Cardiac septum (tissue), 1 donor: Measurements from ENCODE around the gene ROR1. TPM values are rescaled to one million over a fixed set of nuclear protein-coding genes. Genes with fewer than 3 reads are reported as not detected.

Experiments
- DNase-seq: peaks from one replicate; pipeline ENCODE4 v3.0.0-alpha.2; 2020; ENCODE audit warnings: low spot score
- intact Hi-C: fragments of 100-400 bp; cut with DNase I; formaldehyde crosslinking; loops from one replicate; pipeline ENCODE4 v1.14.0; 2022
- total RNA-seq: library from RNA; stranded (reverse); fragmentation: NEBNext Ultra II Directional; extraction: Animal tissue kit (Norgen Biotek cat#: 25700); gene quantifications from one replicate; pipeline ENCODE4 v1.2.1, GENCODE V29; 2021
- donor health status: DM: no; HTN: no; CAD: no.

Gene ROR1
- total RNA-seq, 1 donor from 2014 or later: 34.8 TPM

DNA sequence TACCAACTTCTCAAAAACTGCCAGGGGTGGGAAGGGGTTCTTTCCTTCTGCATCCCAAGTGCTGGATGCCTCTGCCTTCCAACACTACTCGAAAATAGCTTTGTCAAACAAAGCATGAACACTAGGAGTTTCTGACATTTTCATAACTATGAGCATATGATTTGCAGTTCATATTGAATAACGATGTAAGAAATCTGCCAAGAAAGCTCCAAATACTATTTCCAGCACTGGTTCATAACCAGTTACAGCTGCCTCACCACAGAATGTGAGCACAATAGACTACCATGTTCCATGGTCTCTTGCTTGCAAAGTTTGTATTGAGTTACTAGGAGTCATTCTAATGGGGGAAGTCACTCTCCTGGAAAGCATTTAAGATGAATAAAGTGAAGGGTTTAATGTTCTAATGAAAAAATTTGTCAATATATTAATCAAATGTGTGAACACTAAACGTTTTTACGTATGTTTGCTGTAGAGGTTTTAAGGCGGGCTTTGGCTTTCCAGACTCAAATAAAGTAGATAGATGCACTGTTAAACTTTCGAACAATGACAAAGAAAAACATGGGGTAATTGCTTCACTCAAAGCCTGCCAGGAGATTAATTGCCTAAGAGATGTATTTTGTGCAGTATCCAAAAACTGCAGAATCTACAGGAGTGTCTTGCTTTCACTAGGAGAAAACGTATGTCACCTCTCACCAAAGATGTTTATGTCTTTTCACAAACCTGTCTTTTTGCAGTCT, 351.1 kb downstream of the ROR1 start:
- DNase-seq: no peak
- intact Hi-C loops: no loop called here

DNA sequence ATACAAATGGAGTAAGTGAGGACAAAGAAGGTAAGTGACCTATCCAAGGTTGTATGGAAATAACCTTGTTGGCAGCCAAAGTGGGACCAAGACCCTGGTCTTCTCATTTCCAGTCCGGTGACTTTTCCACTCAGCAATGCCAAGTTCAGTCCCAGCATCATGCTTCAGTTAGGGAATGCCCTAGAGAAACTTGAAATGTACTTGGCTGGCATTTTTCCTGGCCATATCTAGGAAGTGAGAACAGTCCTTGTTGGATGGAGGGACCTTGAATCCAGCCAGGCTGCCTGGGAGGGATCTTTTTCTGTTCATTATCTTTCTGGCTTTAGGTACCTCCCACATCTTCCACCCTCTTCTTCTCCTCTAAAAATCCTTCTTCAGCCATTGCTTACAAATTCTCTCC, 352.8 kb downstream of the ROR1 start:
- intact Hi-C loops: no loop called here
- DNase-seq: no peak

DNA sequence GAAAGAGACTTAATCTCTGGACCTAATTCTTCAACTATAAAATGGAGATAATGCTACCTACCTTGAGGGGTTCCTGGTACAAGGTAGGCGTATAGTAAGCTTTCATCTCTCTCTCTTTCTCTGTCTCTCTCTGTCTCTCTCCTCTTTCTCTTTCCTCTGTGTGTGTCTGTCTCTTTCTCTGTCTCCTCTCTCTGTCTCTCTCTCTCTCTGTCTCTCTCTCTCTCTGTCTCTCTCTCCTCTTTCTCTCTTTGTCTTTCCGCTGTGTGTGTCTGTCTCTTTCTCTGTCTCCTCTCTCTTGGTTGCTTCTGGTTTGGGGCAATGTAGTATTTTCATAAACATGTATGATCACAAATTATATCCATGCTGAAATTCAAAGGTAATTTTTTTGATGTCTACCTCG, 353.5 kb downstream of the ROR1 start:
- DNase-seq: no peak
- intact Hi-C loops: no loop called here

DNA sequence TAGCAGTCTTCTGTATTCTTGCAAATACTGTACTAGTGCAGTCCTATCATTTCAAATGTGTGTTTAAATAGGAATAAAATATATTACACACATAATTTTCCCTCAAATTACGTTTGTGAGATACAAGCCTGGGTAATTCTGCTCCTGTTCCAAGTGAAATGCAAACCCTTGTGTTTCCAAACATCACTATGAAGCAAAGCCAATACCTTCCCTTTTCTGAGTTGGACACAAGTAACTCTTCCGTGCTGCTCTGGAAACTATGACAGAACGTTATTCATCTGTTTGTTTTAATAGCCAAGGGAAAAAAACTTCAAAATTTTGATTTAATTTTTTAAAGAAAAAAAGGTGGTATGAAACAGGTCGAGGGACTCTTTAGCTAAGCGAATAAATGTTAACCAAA, 355.9 kb downstream of the ROR1 start:
- intact Hi-C loops: loop anchor here (5.0 kb wide), 1 partner anchor 87 kb away; no protein-coding TSS in a partner anchor
- no peak for DNase-seq

DNA sequence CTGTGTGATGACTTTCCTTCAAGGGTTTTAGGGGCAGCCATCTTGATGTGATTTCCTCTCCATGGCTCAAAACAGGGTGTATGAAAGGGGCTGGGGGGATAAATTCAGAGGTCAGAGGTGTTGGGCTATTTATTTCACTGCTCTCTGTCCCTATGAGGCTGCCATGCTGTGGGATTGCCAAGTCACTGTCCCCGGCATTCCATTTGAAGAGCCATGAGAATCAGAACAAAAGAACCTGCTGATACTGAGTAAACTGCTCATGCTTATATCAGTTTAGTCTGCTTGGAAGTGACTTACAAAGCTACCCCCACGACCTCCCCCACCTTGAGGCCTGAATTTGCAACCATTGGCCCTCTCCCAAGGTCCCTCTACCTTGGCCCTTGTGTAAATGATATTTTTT, 357.3 kb downstream of the ROR1 start:
- no peak for DNase-seq
- intact Hi-C loops: loop anchor here (5.0 kb wide), 1 partner anchor 89 kb away; no protein-coding TSS in a partner anchor

DNA sequence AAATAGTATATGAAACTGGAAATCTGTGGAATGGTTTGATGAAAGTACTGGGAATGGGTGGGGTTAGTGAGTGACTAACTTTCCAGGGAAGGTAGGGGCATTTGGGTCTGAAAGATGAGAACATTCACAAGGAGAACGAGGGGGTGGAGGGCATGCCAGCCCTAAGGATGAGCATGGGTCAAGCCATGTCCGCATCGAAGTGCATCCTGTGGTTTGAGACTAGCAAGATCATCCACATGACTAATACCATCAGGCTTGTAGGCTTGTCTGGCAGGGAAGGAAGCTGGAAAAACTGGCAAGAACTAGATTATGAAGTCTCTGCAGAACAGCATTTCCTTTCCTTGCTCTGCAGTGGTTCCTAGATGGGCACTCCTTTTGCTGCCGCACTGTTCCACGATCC, 359.2 kb downstream of the ROR1 start:
- intact Hi-C loops: loop anchor here (5.0 kb wide), 1 partner anchor 91 kb away; no protein-coding TSS in a partner anchor
- no peak for DNase-seq

DNA sequence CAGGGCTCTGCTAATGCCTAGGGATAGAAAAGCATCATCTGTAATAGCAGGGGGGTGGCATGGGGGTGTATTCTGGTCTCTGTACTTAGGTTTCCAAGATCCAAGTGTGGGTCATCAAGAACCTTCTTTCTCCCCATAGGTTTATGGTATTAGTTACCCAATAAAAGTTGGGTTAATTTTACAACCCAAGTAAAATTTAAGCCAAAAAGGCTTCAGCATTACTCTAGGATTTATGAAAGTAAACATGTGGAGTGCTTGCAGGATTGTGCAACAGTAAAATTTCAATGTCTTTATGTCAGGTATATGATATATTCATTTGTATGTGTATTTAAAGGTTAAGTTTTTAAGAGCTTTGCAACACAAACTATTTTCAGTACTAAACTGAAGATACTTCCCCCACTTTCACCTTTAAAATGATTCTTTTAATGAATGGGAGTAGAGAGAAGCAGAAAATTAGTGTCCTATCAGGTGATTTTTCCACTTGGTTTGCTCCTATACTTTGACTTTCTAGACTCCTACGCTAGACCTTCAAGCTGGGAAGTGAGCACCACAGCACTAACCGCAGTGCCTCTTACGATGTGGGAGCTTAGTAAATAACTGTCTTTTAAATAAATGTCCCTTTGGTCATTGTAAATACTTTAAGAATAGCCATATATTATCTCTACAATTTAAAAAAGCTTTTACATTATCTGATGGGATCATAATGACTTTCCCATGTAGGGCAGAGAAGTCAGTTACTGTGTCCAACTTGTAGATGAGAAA, 361.8 kb downstream of the ROR1 start:
- intact Hi-C loops: loop anchor here (2.0 to 5.0 kb wide), 5 partner anchors 198 to 518 kb away; no protein-coding TSS in a partner anchor

DNA sequence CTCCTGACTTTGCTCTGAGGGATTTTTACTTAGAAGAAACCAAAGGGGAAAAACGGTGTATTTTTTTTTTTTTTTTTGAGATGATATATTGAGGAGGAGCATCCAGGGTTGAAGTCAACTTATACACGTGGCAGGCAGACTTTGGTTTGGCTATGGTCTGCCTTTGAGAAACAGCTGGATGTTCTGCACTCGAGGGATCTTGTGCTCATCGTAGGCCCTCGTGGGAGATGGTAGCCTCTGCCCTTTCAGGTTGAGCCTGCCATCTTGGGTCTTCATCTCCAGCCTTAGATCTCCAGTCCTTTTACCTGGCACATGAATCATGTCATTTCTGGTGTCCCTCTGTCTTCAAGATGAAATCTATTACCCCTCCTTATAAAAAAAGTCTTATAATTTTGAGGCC, 362.5 kb downstream of the ROR1 start:
- intact Hi-C loops: loop anchor here (2.0 to 5.0 kb wide), 5 partner anchors 199 to 519 kb away; no protein-coding TSS in a partner anchor

More for the DNA sequence above, 361.8 kb downstream of the ROR1 start:
- DNase-seq: no peak

DNA sequence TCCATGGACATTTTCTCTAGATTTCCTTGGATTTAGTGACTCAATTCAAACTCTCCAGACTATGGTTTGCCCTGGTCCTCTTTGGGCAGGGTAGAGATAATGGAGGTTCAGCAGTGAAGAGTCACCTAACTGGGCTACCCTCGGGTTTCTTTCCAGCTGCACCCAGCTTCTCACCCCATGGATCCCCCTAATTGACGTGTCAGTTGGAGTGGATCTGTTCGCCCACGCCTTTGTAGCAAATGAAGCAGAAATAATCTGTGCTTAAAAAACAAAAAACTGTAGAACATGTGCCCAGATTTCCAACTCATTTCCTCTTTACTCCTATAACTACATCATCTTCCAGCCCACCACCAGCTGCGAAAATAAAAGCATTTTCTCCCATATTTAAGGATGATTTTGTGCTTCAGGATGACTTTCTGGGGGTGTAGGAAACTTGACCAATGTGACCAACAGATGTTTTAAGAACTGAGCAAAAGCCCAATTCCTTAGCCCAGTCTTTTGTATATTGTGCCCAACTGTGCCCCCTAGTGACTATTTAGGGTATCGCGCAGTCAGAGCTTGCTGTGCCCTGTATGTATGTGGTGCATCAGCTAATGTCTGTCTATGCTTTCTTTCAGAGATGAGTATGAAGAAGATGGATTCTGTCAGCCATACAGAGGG, 363.1 kb downstream of the ROR1 start:
- intact Hi-C loops: loop anchor here (2.0 to 5.0 kb wide), 5 partner anchors 200 to 520 kb away; no protein-coding TSS in a partner anchor
- DNase-seq: no peak

More for the DNA sequence above, 362.5 kb downstream of the ROR1 start:
- no peak for DNase-seq

DNA sequence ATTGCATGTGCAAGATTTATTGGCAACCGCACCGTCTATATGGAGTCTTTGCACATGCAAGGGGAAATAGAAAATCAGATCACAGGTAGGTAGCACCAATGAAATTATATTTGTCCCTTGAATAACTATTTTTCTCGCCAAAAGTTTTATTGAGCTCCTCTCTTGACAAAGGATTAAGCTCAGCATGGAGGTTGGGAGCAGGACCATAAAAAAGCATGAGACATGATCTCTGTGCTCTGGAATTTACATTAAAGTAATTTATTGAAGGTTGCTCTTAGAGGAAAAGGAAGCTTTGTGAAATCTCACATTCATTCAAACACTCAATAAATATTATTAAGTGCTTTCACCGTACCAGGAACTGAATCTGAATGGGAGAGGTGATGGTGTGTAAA, 363.6 kb downstream of the ROR1 start:
- no peak for DNase-seq
- intact Hi-C loops: loop anchor here (2.0 to 5.0 kb wide), 5 partner anchors 200 to 520 kb away; no protein-coding TSS in a partner anchor

DNA sequence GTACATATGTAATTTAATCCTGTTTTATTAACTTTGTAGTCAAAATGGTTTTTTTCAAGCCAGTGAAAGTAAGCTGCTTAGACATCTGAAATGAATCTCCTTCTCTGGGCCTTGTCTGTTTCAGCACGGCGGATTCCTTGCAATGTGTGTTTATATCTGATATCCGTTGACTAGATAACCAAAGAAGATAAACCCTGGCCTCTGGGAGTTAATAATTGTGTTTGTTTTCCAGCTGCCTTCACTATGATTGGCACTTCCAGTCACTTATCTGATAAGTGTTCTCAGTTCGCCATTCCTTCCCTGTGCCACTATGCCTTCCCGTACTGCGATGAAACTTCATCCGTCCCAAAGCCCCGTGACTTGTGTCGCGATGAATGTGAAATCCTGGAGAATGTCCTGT, 366.1 kb downstream of the ROR1 start:
- no peak for DNase-seq
- intact Hi-C loops: loop anchor here (5.0 kb wide), 3 partner anchors 203 to 523 kb away; no protein-coding TSS in a partner anchor

DNA sequence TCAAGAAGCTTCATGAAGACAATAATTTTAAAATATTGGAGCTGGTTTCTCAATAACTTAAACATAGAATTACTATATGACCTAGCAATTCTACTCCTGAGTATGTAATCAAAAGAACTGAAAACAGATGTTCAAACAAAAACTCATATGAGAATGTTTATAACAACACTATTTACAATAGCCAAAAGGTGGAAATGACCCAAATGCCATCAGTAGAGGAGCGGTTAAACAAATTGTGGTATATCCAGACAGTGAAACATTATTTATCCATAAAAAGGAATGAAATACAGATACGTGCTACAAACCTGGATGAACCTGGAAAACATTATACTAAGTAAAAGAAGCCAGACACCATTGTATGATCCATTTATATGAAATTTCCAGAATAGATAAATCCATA, 366.8 kb downstream of the ROR1 start:
- intact Hi-C loops: no loop called here
- no peak for DNase-seq

DNA sequence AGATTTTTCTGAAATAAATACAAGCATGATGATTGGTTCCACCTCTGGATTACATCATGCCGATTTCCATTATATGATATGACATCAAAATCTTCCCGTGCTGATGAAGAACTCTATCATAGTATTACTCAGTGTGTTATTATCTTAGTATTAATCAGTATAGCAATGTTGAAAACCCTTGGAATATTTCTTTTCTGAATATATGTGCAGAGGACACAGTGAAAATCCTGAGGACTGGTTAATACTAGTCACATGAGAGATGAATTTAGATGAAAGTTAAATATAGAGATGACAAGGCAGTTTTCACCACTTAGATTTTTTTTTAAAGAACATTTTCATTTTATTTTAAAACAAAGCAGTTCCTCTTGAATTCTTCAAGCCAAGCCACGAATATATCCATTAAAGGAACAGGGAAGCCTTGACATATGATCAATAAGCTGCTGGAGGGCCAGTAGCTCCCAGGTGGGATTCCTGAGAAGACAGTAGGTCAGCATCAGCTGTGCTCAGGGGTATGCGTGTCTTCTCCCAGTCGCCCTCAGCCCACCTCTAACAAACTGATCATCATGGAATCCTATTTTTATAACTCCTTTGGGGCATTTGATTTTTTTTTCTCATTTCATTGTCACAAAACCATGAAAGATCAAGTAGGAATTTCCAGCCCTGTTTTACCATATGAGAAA, 373.4 kb downstream of the ROR1 start:
- intact Hi-C loops: no loop called here
- DNase-seq: no peak

DNA sequence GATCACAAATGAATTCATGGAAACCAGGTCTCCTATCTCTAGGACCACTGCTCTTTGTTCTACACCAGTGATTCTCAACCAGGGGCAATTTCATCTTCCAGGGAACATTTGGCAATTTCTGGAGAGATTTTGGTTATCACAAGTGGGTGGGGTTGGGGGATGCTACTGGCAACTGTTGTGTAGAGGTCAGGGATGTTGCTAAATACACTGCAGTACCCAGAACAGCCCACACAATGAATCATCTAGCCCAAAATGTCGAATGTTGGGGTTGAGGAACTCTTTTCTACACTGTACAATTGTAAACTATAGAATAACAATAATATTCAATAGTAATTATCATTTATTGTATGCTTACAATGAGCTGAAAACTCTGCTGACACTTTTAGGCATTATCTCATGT, 373.9 kb downstream of the ROR1 start:
- intact Hi-C loops: no loop called here
- DNase-seq: no peak

DNA sequence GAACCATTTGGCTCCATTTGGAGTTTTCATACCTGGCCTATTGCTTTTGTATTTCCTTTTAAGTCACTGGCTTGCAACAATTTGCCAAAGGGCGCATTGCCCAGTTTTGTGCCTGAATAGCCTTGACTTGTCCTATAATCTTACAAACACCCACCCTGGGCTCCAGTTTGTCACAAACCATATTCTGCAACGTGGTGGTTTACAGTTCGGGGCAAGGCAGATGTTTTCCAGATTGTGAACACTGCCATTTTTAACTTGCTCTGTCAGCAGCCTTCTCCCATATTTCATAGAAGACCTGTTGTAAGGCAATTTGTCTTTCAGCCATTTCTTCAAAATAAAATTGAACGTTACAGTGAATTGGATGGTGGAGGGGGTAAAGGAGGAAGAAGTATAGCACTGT, 376.4 kb downstream of the ROR1 start:
- DNase-seq: no peak
- intact Hi-C loops: no loop called here

DNA sequence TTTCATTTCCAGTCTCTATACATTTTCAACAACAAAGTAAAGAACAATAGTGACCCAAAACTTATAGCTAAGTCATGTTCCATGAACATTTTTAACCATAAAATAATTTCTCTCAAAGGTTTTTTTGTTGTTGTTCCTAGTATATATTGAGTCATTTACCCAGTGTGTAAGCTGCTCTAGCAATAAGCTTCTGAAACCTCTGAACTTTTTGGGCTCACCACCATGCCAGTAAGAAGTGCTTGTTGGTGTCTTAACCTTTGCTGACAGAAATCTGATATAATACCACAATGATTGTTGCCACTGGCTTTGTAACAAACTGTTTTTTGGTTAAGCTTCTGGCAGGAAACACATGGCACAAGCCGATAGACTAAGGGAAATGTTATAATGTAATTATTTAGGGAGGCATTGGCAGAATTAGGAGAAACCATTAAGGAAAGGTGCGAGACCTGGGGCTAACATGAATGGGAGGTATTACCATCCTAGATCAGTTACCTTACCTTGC, 377.0 kb downstream of the ROR1 start:
- intact Hi-C loops: no loop called here
- DNase-seq: no peak

DNA sequence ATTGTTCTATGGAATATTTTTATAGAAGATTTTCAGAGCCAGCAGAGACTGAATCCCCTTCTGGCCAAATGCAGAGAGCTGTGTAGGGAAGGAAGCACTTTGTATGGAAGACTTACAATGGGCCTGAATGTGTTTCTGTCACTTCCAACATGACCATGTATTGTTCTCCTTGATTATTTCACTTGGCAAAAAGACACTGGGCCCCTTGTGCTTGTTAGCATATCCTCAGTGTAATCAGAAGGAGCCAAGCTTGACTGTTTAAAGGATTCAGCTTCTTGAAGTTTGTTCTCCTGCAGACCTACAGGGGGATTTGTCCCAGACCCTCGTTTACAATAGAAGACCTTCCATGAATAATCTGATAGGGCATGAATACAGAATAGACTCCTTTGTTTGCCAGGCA, 381.5 kb downstream of the ROR1 start:
- DNase-seq: no peak
- intact Hi-C loops: no loop called here

DNA sequence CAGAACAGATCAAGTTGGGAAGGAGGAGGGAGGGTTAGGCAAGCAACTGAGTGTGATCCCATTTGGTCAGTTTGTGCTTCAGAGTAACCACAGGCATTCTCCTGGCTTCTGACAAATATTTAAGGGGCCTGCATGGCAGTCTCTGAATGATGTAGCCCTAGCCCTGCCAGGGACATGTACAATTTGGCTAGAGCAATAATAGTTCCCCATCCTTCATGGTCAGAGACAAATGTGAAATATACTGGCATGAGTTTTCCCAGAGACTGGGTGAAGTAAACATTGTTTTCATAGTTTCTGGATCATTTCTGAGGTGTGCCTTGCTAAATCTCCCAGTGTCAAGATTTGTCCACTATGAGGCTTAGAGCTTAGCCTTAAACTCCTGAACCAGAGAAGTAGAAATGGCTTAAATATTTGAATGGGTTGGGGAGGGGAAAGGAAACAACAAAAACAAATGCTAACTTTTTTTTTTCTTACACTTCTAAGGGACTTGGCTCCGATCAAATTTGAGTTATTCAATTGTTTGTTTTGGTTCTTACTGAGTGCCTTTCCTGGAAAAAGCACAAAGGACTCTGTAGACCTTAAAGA, 387.6 kb downstream of the ROR1 start:
- intact Hi-C loops: loop anchor here (10.0 kb wide), 1 partner anchor 487 kb away; no protein-coding TSS in a partner anchor
- DNase-seq: no peak

DNA sequence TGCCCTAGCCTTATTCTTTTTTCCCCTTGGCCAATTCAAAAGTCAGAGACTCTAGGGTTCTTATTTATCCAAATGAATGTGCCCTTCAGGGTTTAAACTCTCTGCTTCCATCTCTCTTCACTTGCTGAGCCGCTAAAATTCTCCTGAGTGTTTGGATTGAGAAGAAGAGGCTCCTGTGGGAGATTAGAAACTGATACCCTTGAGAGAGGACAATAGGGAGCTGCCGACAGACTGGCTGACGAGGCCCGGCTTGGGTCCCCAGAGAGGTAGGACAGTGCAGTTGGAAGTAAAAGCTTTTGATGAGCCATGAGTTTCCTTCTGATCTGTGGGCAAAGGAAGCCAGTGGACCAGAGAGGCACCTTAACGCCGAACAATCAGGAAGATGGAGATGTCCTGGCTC, 388.3 kb downstream of the ROR1 start:
- intact Hi-C loops: loop anchor here (10.0 kb wide), 1 partner anchor 487 kb away; no protein-coding TSS in a partner anchor
- DNase-seq: no peak
